Fibroblast of lung (primary cell): ENCODE results near the gene OLFML3.

ENCODE experiments used
- CTCF ChIP-seq, 2 donors: IDR thresholded peaks in 1 of 2; conservative IDR thresholded peaks in 1 of 2; 1 replicate in 1 of 2; 2 replicates in 1 of 2; pipeline ENCODE4 v1.5.1; 2011 to 2012; ENCODE audit warnings: low read length in 2 of 2, control low read depth in 1 of 2, inconsistent platforms in 1 of 2, low read depth in 1 of 2, mild to moderate bottlenecking in 1 of 2
- EZH2 ChIP-seq: IDR thresholded peaks from 2 replicates; pipeline ENCODE4 v1.5.1; 2012; ENCODE audit warnings: low read length, control low read depth, mild to moderate bottlenecking; ENCODE audit errors: missing control alignments

DNA sequence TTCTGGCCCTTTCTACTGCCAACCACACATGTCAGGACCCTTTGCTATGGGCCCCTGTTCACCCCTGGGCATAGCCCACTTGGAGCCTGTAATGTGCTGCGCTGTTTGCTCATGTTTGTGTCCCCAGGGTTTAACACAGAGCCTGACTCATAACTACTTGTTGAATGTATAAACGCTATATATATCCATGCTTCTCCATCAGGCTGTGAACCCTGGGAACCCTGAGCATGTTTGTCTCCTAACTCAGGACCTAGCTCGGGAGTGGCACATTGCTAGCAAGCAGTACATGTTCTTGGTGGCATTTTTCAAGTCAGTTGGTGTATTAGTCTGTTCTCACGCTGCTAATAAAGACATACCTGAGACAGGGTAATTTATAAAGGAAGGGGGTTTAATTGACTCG, 8.0 kb downstream of the OLFML3 start:
- no peak for TF ChIP-seq CTCF (conservative IDR thresholded peaks at IDR 0.05 in 1 of 2, IDR thresholded peaks at IDR 0.05 in 1 of 2; ENCODE audit: low read depth in 1 of 2, low read length in 2 of 2)
- TF ChIP-seq EZH2: no peak
